ENCODE measurements around the gene PLXNA2. TPM values are rescaled to one million over a fixed set of nuclear protein-coding genes. Genes with fewer than 3 reads are reported as not detected.

PLXNA2 gene
- total RNA-seq, 1 experiment from 2014 or later, result 0.89 TPM

- intact Hi-C loops (cut with micrococcal nuclease), result no loop called here
- H3K9ac ChIP-seq (ENCODE audit: low read length), result no peak overlapping the region
- peaks cover 29% of the 10 kb centered on the region; the same call in 1 of the 2 replicates for H3K27me3 ChIP-seq (ENCODE audit: insufficient read depth, low read length)
- H3K36me3 ChIP-seq (ENCODE audit: control insufficient read depth in 1 of 2, insufficient read depth in 2 of 2, low read length in 2 of 2), result no peaks in the 10 kb centered on the region
- no peaks in the 10 kb centered on the region for H4K20me1 ChIP-seq (ENCODE audit: insufficient read depth)
- RAD21 ChIA-PET (ENCODE audit: low non-redundant PET in 1 of 2, low total read pairs in 2 of 2, uncharacterized antibody in 2 of 2, unreplicated experiment in 2 of 2), result no interaction called here
- TF ChIP-seq, protein P1, sequence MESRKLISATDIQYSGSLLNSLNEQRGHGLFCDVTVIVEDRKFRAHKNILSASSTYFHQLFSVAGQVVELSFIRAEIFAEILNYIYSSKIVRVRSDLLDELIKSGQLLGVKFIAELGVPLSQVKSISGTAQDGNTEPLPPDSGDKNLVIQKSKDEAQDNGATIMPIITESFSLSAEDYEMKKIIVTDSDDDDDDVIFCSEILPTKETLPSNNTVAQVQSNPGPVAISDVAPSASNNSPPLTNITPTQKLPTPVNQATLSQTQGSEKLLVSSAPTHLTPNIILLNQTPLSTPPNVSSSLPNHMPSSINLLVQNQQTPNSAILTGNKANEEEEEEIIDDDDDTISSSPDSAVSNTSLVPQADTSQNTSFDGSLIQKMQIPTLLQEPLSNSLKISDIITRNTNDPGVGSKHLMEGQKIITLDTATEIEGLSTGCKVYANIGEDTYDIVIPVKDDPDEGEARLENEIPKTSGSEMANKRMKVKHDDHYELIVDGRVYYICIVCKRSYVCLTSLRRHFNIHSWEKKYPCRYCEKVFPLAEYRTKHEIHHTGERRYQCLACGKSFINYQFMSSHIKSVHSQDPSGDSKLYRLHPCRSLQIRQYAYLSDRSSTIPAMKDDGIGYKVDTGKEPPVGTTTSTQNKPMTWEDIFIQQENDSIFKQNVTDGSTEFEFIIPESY (IDR thresholded peaks at IDR 0.05; ENCODE audit: extremely low read depth, insufficient replicate concordance, low read length), result no peak
- TF ChIP-seq MAX (IDR thresholded peaks at IDR 0.05), result no peak
- TF ChIP-seq CBX3 (IDR thresholded peaks at IDR 0.05; ENCODE audit: low read depth), result no peak
- TF ChIP-seq ELF1 (IDR thresholded peaks at IDR 0.05; ENCODE audit: borderline replicate concordance, low read depth), result no peak
- TF ChIP-seq YY1 (IDR thresholded peaks at IDR 0.05; ENCODE audit: extremely low read depth, insufficient replicate concordance, low read depth, low read length), result no peak
- TF ChIP-seq RAD21 (IDR thresholded peaks at IDR 0.05; ENCODE audit: low read depth), result no peak
- no peak for TF ChIP-seq POLR2A (IDR thresholded peaks at IDR 0.05; ENCODE audit: borderline replicate concordance, extremely low read depth, insufficient read depth, insufficient read length)
- TF ChIP-seq TCF7L2 (IDR thresholded peaks at IDR 0.05; ENCODE audit: borderline replicate concordance, extremely low read depth, insufficient read depth, insufficient read length), result no peak
- TF ChIP-seq SRF (IDR thresholded peaks at IDR 0.05; ENCODE audit: low read depth), result no peak
- TF ChIP-seq CTCF (IDR thresholded peaks at IDR 0.05 in 2 of 3, conservative IDR thresholded peaks at IDR 0.05 in 1 of 3; ENCODE audit: borderline replicate concordance in 1 of 3, insufficient read depth in 1 of 3, low read depth in 2 of 3, low read length in 2 of 3), result no peak
- TF ChIP-seq CEBPB (IDR thresholded peaks at IDR 0.05; ENCODE audit: low read depth), result no peak
- no peak overlapping the region for H3K27ac ChIP-seq (ENCODE audit: low read depth, low read length)
- BruUV-seq (replicated peaks), result no TSS peak
- CTCF ChIA-PET, result no interaction called here
- POLR2A ChIA-PET, result no interaction called here
- ATAC-seq (no peak), DNase-seq (ENCODE audit: low read depth, low spot score) (no peak)
- no peak overlapping the region for H3K4me2 ChIP-seq (ENCODE audit: low read length)
- H3K4me1 ChIP-seq (ENCODE audit: control insufficient read depth in 1 of 2, insufficient read depth in 2 of 2, low read length in 2 of 2), result no peaks in the 10 kb centered on the region
- H3K79me2 ChIP-seq (ENCODE audit: insufficient read depth, low read length), result no peaks in the 10 kb centered on the region
- no peaks in the 10 kb centered on the region for H3K9me3 ChIP-seq (ENCODE audit: control insufficient read depth in 1 of 2, insufficient read depth in 1 of 2, low read depth in 1 of 2, low read length in 2 of 2)
- H3K9me2 ChIP-seq (ENCODE audit: insufficient read depth), result no peaks in the 10 kb centered on the region
- no peak overlapping the region for H2AFZ ChIP-seq (ENCODE audit: low read depth, low read length, poor library complexity, severe bottlenecking)
- H3K4me3 ChIP-seq (replicated peaks in 1 of 2; ENCODE audit: low read depth in 1 of 2, low read length in 2 of 2), result no peak overlapping the region
Measured at GRCh38 chr1:208078752-208079151, 165.4 kb downstream of the PLXNA2 start.

Measured in HCT116 (cell line).